ENCODE data around the gene WNT2B. TPM values are rescaled to one million over a fixed set of nuclear protein-coding genes. Genes with fewer than 3 reads are reported as not detected.

The WNT2B gene
- total and polyA plus RNA-seq, 2 donors (not counting 3 experiments of a cell fraction or from before 2014, with no cell fraction given): 1.5 to 3.6 TPM

- Histone ChIP-seq H3K27me3 (ENCODE audit: control insufficient read depth in 2 of 2, insufficient read depth in 2 of 2, low read length in 2 of 2) (no peaks in the 10 kb centered on the region), H3K4me2 (ENCODE audit: insufficient read depth, low read length) (no peak overlapping the region), H3K36me3 (ENCODE audit: control insufficient read depth in 2 of 2, extremely low read depth in 1 of 2, insufficient read depth in 2 of 2, low read length in 2 of 2) (no peaks in the 10 kb centered on the region), H3K9me3 (replicated peaks; ENCODE audit: control insufficient read depth, insufficient read depth, low read length) (no peaks in the 10 kb centered on the region), H4K20me1 (replicated peaks; ENCODE audit: control insufficient read depth, extremely low read depth, insufficient read depth, low read length) (no peaks in the 10 kb centered on the region), H3K79me2 (ENCODE audit: control insufficient read depth, insufficient read depth, low read length) (no peaks in the 10 kb centered on the region), H3K9me1 (replicated peaks; ENCODE audit: control insufficient read depth, extremely low read depth, insufficient read depth, low read length) (no peaks in the 10 kb centered on the region), H2AFZ (ENCODE audit: low read depth, low read length) (no peak overlapping the region), H3K27ac (ENCODE audit: insufficient read depth, low read depth, low read length) (no peak overlapping the region), H3K4me1 (ENCODE audit: control insufficient read depth, extremely low read depth, insufficient read depth, low read length) (no peaks in the 10 kb centered on the region), H3K9ac (replicated peaks; ENCODE audit: extremely low read depth, insufficient read depth, low read length) (no peak overlapping the region), H3K4me3 (replicated peaks in 1 of 3; ENCODE audit: insufficient read depth in 1 of 3, low read depth in 1 of 3, low read length in 3 of 3) (no peak overlapping the region)
- intact Hi-C loops (cut with micrococcal nuclease) (no loop called here), dilution Hi-C loops (cut with MboI; ENCODE audit: extremely low pct_ligation_motif_present, low sequenced_read_pairs) (no loop called here)
- FAIRE-seq (no peak), DNase-seq (ENCODE audit: low read depth, low spot score) (no peak)
- POLR2A ChIA-PET: interaction anchor here (0.6 kb wide), 1 partner anchor 224 kb away, joined by 5 read pairs; no protein-coding TSS in a partner anchor
- BruUV-seq (replicated peaks): no TSS peak
- TF ChIP-seq EZH2 (IDR thresholded peaks at IDR 0.05; ENCODE audit: borderline replicate concordance, low read depth, low read length, severe bottlenecking) (no peak), FOS (IDR thresholded peaks at IDR 0.05; ENCODE audit: borderline replicate concordance, insufficient read depth, low read length) (no peak), GATA2 (IDR thresholded peaks at IDR 0.05; ENCODE audit: insufficient read depth, insufficient read length, low read depth, low read length) (no peak), POLR2AphosphoS5 (IDR thresholded peaks at IDR 0.05; ENCODE audit: insufficient read depth, low read depth, low read length) (no peak), JUN (IDR thresholded peaks at IDR 0.05; ENCODE audit: borderline replicate concordance, insufficient read depth, insufficient read length, low read depth) (no peak), MYC (IDR thresholded peaks at IDR 0.05; ENCODE audit: low read depth, low read length) (no peak), CTCF (IDR thresholded peaks at IDR 0.05; ENCODE audit: extremely low read depth in 1 of 2, insufficient read depth in 1 of 2, low read depth in 1 of 2, low read length in 2 of 2) (no peak), POLR2A (IDR thresholded peaks at IDR 0.05; ENCODE audit: low read depth, low read length) (no peak)
- TF ChIP-seq, protein P1, sequence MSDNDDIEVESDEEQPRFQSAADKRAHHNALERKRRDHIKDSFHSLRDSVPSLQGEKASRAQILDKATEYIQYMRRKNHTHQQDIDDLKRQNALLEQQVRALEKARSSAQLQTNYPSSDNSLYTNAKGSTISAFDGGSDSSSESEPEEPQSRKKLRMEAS (IDR thresholded peaks at IDR 0.05; ENCODE audit: insufficient read depth, insufficient read length): no peak
- CTCF ChIA-PET: interaction anchor here (0.9 to 1.3 kb wide), 3 partner anchors 14 to 77 kb away, joined by 3 to 5 read pairs (median 4); no protein-coding TSS in a partner anchor
These were observed 20.6 kb upstream of the WNT2B start for GRCh38 chr1:112488141-112488540.
